PC-3 (cell line): ENCODE measurements around the gene HCAR3. TPM values are rescaled to one million over a fixed set of nuclear protein-coding genes. Genes with fewer than 3 reads are reported as not detected.

ENCODE experiments used
- ATAC-seq: fragments of 200-7000 bp; cut with Tn5 transposase; 2 replicates; pipeline ENCODE4 v1.9.1; 2020; ENCODE audit warnings: mild to moderate bottlenecking, moderate library complexity
- BruUV-seq: library from RNA; stranded (reverse); fragments of 400-500 nt; replicated peaks from 2 replicates; lab custom pipeline; 2021; lab: Mats Ljungman, UMichigan
- CTCF ChIA-PET: fragments of 300-600 bp; sonication (Branson Sonifier 250); formaldehyde crosslinking; loops from one replicate; lab custom pipeline; 2022; ENCODE audit warnings: antibody characterized with exemption; lab: Charles Lee
- POLR2A ChIA-PET: fragments of 300-600 bp; sonication (Branson Sonifier 250); formaldehyde crosslinking; loops from one replicate; lab custom pipeline; 2022; ENCODE audit warnings: antibody characterized with exemption; ENCODE audit not compliant: unreplicated experiment; lab: Charles Lee
- DNase-seq: peaks from one replicate; pipeline ENCODE4 v3.0.0-alpha.2; 2015
- H2AFZ ChIP-seq: fragments of 300-600 bp; sonication (generic); 2 replicates; pipeline ENCODE4 v1.6.0; 2016; ENCODE audit warnings: antibody characterized with exemption, low read length
- H3F3A ChIP-seq: fragments of 300-600 bp; sonication (generic); one replicate; pipeline ENCODE4 v1.6.0; 2017; ENCODE audit warnings: antibody characterized with exemption, low read length, control low read depth, mild to moderate bottlenecking; ENCODE audit not compliant: unreplicated experiment
- H3K27ac ChIP-seq: fragments of 300-600 bp; sonication (generic); 2 replicates; pipeline ENCODE4 v1.5.1; 2016; ENCODE audit warnings: mild to moderate bottlenecking, low read length
- H3K27me3 ChIP-seq: fragments of 300-600 bp; sonication (generic); 2 replicates; pipeline ENCODE4 v1.6.1; 2016; ENCODE audit warnings: low read length, mixed read lengths
- H3K36me3 ChIP-seq: fragments of 300-600 bp; sonication (generic); 2 replicates; pipeline ENCODE4 v1.6.1; 2016; ENCODE audit warnings: low read depth, mixed run types, low read length, mixed read lengths
- H3K4me1 ChIP-seq: fragments of 300-600 bp; sonication (generic); 2 replicates; pipeline ENCODE4 v1.5.1; 2016; ENCODE audit warnings: low read length; ENCODE audit not compliant: insufficient read depth
- H3K4me2 ChIP-seq: fragments of 300-600 bp; sonication (generic); 2 replicates; pipeline ENCODE4 v1.6.0; 2016; ENCODE audit warnings: low read length
- H3K4me3 ChIP-seq: fragments of 300-600 bp; sonication (generic); 2 replicates; pipeline ENCODE4 v1.5.1; 2016; ENCODE audit warnings: mild to moderate bottlenecking, low read length, mixed read lengths
- H3K79me2 ChIP-seq: fragments of 300-600 bp; sonication (generic); 2 replicates; pipeline ENCODE4 v1.6.1; 2017; ENCODE audit warnings: low read length, mixed read lengths
- H3K9ac ChIP-seq: fragments of 300-600 bp; sonication (generic); 2 replicates; pipeline ENCODE4 v1.6.0; 2016; ENCODE audit warnings: mild to moderate bottlenecking, low read length
- H3K9me2 ChIP-seq: fragments of 300-600 bp; sonication (generic); replicated peaks from 2 replicates; pipeline ENCODE4 v1.6.1; 2016; ENCODE audit warnings: mixed run types, low read length, mixed read lengths
- H3K9me3 ChIP-seq: fragments of 300-600 bp; sonication (generic); 2 replicates; pipeline ENCODE4 v1.6.1; 2016; ENCODE audit warnings: low read length, mixed read lengths
- H4K20me1 ChIP-seq: fragments of 300-600 bp; sonication (generic); 2 replicates; pipeline ENCODE4 v1.6.1; 2016; ENCODE audit warnings: low read length, mixed read lengths
- EZH2 ChIP-seq: fragments of 300-600 bp; sonication (generic); IDR thresholded peaks from one replicate; pipeline ENCODE4 v1.6.1; 2017; ENCODE audit warnings: antibody characterized with exemption, mild to moderate bottlenecking, low read length; ENCODE audit not compliant: unreplicated experiment
- EZH2phosphoT487 ChIP-seq: fragments of 300-600 bp; sonication (generic); IDR thresholded peaks from 2 replicates; pipeline ENCODE4 v1.6.1; 2018; ENCODE audit warnings: mild to moderate bottlenecking, antibody characterized with exemption, low read length, borderline replicate concordance
- intact Hi-C: fragments of 100-400 bp; cut with micrococcal nuclease; formaldehyde crosslinking; loops from 2 replicates; pipeline ENCODE4 v1.9.0; 2023
- total RNA-seq: library from RNA; depleted of rRNA; stranded (reverse); fragments of >200 nt; gene quantifications from 2 replicates; pipeline ENCODE4 v1.2.3, GENCODE V29; 2014
- TF ChIP-seq, protein P1 (sequence below): fragments of 300-600 bp; sonication (generic); conservative IDR thresholded peaks from 2 replicates; pipeline ENCODE4 v1.5.1; 2017; ENCODE audit warnings: antibody characterized with exemption, low read depth, mild to moderate bottlenecking, low read length

Gene HCAR3
- total RNA-seq, 1 experiment from 2014 or later, result not detected

DNA sequence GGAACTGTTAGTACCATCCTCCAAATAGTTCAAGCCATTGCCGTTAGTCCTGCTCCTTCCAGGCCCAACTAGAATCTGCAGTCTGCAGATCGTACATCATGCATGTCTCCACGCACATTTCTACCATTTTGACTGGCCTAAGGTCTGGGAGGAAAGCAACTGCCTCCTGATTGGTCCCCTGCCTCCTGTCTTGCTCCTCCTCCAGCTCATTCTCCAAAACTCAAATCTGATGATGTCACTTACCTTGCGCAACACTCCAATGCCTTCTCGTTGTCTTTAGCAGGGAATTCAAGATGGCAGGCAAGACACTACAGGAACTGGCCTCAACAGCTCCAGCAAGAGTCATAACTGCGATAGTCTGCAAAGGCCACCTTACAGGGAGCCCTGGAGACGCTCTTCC is 23.7 kb upstream of the HCAR3 start:
- Histone ChIP-seq H3F3A (no peaks in the 10 kb centered on the region), H3K4me2 (no peak overlapping the region), H3K27ac (no peak overlapping the region), H3K9me3 (no peaks in the 10 kb centered on the region), H2AFZ (no peak overlapping the region), H3K79me2 (no peaks in the 10 kb centered on the region), H3K27me3 (no peaks in the 10 kb centered on the region), H3K4me3 (no peak overlapping the region), H4K20me1 (no peaks in the 10 kb centered on the region), H3K4me1 (peaks cover 5% of the 10 kb centered on the region; the same call in 1 of the 2 replicates), H3K9ac (no peak overlapping the region), H3K9me2 (no peaks in the 10 kb centered on the region), H3K36me3 (no peaks in the 10 kb centered on the region)
- no peak for TF ChIP-seq EZH2
- TF ChIP-seq, protein P1, sequence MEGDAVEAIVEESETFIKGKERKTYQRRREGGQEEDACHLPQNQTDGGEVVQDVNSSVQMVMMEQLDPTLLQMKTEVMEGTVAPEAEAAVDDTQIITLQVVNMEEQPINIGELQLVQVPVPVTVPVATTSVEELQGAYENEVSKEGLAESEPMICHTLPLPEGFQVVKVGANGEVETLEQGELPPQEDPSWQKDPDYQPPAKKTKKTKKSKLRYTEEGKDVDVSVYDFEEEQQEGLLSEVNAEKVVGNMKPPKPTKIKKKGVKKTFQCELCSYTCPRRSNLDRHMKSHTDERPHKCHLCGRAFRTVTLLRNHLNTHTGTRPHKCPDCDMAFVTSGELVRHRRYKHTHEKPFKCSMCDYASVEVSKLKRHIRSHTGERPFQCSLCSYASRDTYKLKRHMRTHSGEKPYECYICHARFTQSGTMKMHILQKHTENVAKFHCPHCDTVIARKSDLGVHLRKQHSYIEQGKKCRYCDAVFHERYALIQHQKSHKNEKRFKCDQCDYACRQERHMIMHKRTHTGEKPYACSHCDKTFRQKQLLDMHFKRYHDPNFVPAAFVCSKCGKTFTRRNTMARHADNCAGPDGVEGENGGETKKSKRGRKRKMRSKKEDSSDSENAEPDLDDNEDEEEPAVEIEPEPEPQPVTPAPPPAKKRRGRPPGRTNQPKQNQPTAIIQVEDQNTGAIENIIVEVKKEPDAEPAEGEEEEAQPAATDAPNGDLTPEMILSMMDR, result no peak
- TF ChIP-seq EZH2phosphoT487, result no peak
- intact Hi-C loops, result no loop called here
- CTCF ChIA-PET, result no interaction called here
- no peak for ATAC-seq
- POLR2A ChIA-PET, result no interaction called here
- DNase-seq, result no peak
- no TSS peak for BruUV-seq

DNA sequence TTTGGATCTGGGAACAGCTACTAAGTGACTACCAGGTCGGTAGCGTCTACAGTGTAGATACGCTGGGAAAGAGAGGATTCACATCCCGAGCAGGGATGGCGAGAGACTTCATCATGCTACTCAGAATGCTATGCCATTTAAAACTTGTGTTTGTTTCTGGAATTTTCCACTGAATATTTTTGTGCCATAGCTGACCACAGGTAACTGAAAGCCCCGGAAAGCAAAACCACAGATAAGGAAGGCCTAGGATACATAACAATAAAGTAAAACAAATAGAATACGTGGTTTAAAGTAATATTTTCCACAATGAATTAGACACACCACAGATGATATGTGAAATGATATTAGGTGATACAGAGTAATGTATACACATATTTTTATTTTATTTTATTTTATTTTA is 22.0 kb upstream of the HCAR3 start:
- Histone ChIP-seq H3K36me3 (no peaks in the 10 kb centered on the region), H3K4me1 (peaks cover 5% of the 10 kb centered on the region; the same call in 1 of the 2 replicates), H3K9me3 (no peaks in the 10 kb centered on the region), H3K4me3 (no peak overlapping the region), H4K20me1 (no peaks in the 10 kb centered on the region), H3K27ac (peak overlapping the region; percentile 34), H3K9me2 (no peaks in the 10 kb centered on the region), H3K79me2 (no peaks in the 10 kb centered on the region), H3F3A (no peaks in the 10 kb centered on the region), H2AFZ (no peak overlapping the region), H3K4me2 (no peak overlapping the region), H3K27me3 (no peaks in the 10 kb centered on the region), H3K9ac (no peak overlapping the region)
- TF ChIP-seq, protein P1, result no peak
- ChIA-PET CTCF (no interaction called here), POLR2A (no interaction called here)
- intact Hi-C loops, result no loop called here
- peak; percentile 41 for DNase-seq
- BruUV-seq, result no TSS peak
- peak; percentile 43; the same call in 1 of the 2 replicates for ATAC-seq

DNA sequence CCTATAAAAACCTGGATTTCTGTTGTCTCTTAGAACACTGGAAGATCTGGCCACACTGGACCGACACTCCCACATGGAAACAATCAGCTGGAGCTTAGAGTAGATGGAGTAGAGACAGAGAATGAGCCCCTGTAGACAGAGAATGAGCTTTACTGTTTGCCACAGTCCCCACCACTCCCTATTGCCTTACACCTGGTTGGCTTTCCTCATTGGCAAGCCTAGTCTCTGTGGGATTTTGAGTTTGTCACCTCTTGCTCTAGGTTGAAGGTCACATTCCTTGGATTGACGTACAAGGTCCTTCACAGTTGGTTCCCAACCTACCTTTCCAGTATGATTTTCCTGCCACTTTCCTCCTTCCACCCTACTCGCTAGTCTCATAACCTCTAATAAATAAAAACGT is 16.0 kb upstream of the HCAR3 start:
- Histone ChIP-seq H3K4me1 (peaks cover 30% of the 10 kb centered on the region), H3K9me3 (no peaks in the 10 kb centered on the region), H3K36me3 (no peaks in the 10 kb centered on the region), H3K79me2 (peaks cover 24% of the 10 kb centered on the region), H3K4me3 (no peak overlapping the region), H4K20me1 (no peaks in the 10 kb centered on the region), H3K27ac (no peak overlapping the region), H3F3A (no peaks in the 10 kb centered on the region), H3K9ac (no peak overlapping the region), H3K27me3 (no peaks in the 10 kb centered on the region), H3K4me2 (no peak overlapping the region), H3K9me2 (no peaks in the 10 kb centered on the region), H2AFZ (no peak overlapping the region; the same call in 1 of the 2 replicates)
- intact Hi-C loops, result loop anchor here (5.0 kb wide), 1 partner anchor 95 kb away; no protein-coding TSS in a partner anchor
- BruUV-seq, result no TSS peak
- CTCF ChIA-PET, result no interaction called here
- ATAC-seq (no peak), DNase-seq (no peak)
- TF ChIP-seq EZH2phosphoT487 (no peak), EZH2 (no peak)
- TF ChIP-seq, protein P1, result no peak
- POLR2A ChIA-PET, result no interaction called here
